Measurements from ENCODE around the gene TK2.

DNA sequence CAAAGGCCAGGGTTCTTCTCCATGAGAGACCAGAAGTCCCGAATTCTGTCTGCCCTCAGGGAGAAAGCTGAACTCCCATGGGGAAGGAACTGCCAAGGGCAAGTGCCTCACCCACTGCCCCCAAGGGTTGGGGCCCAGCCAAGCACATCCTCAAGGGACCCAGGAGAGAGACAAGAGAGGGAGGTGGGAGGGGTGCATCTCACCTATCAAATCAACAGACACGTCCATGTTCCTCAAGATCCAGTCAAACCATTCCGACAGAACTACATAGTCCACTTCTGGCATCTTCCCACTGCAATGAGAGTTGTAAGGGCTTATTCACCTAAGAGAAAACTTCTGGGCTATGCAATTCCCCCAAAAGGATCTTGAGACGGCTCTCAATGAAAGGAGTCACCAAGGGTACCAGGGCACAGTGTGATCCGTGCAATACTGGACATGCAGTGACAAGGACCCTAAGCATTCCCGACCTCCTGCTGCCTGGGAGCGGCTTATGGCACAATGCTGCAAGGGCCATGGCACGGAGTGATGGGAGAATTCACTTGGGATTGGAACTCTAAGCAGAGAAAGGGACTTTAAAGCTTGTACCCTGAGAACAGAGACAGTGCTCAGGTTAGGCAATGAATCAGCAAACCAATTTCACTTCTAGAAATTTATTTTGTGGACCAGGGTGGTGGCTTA is 32.2 kb downstream of the TK2 start:
- TF ChIP-seq TOX (CRISPR knock-in tag; IDR thresholded peaks at IDR 0.05; ENCODE audit: borderline replicate concordance) (no peak), ISL1 (CRISPR knock-in tag; IDR thresholded peaks at IDR 0.05) (no peak), ZNF70 (CRISPR knock-in tag; IDR thresholded peaks at IDR 0.05) (no peak)
- TF ChIP-seq, protein P1, sequence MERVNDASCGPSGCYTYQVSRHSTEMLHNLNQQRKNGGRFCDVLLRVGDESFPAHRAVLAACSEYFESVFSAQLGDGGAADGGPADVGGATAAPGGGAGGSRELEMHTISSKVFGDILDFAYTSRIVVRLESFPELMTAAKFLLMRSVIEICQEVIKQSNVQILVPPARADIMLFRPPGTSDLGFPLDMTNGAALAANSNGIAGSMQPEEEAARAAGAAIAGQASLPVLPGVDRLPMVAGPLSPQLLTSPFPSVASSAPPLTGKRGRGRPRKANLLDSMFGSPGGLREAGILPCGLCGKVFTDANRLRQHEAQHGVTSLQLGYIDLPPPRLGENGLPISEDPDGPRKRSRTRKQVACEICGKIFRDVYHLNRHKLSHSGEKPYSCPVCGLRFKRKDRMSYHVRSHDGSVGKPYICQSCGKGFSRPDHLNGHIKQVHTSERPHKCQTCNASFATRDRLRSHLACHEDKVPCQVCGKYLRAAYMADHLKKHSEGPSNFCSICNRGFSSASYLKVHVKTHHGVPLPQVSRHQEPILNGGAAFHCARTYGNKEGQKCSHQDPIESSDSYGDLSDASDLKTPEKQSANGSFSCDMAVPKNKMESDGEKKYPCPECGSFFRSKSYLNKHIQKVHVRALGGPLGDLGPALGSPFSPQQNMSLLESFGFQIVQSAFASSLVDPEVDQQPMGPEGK (CRISPR knock-in tag; IDR thresholded peaks at IDR 0.05; ENCODE audit: borderline replicate concordance), result no peak

All from SK-N-SH treated with all-trans-retinoic acid at 6 μM for 48 hours (cell line).